WTC11 (cell line): ENCODE data around the gene GRK6.

Experiments
- TF ChIP-seq, protein P1 (sequence below): fragments of 200-600 bp; IDR thresholded peaks from 2 replicates; pipeline ENCODE4 v1.8.0; 2022; ENCODE audit warnings: antibody characterized with exemption
- TF ChIP-seq, protein P2 (sequence below): sonication (generic); formaldehyde crosslinking; IDR thresholded peaks from 2 replicates; pipeline ENCODE4 v1.8.1; 2023; ENCODE audit warnings: mild to moderate bottlenecking, missing genetic modification reagents, moderate library complexity

DNA sequence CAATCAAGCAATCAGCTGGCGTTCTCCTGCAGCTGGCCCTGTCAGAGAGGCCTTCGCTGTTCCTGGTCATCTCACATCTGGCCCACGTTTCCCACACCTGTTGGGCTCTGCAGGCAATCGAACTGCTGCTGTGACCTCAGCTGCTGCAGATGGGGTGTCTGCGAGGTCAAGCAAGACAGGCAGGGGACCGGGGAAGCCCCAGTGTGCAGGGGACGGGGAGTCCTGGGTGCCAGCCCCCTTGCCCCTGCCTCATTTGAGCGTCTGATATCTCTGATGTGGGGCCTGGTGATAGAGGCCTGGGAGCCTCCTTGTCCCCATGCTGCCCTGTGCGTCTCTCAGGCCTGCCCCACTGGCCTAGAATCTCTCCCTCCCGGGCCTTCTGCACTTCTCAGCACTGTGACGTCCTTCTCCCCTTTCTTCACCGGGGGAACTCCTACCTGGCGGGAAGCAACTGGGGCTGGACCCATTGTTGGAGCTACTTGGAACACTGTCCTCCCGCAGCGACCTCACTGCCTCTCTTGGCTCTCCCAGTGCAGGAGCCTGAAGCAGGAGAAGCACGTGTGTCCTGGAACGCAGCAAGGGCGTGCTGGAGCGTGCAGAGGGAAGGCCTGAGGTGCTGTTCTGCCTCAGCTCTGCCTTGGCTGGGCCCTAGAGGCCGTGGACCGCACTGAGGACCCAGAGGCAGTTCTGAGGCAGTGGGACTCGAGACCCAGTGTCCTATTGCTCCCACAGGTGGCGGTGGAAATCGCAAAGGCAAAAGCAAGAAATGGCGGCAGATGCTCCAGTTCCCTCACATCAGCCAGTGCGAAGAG is 3.9 kb downstream of the GRK6 start:
- TF ChIP-seq, protein P1, sequence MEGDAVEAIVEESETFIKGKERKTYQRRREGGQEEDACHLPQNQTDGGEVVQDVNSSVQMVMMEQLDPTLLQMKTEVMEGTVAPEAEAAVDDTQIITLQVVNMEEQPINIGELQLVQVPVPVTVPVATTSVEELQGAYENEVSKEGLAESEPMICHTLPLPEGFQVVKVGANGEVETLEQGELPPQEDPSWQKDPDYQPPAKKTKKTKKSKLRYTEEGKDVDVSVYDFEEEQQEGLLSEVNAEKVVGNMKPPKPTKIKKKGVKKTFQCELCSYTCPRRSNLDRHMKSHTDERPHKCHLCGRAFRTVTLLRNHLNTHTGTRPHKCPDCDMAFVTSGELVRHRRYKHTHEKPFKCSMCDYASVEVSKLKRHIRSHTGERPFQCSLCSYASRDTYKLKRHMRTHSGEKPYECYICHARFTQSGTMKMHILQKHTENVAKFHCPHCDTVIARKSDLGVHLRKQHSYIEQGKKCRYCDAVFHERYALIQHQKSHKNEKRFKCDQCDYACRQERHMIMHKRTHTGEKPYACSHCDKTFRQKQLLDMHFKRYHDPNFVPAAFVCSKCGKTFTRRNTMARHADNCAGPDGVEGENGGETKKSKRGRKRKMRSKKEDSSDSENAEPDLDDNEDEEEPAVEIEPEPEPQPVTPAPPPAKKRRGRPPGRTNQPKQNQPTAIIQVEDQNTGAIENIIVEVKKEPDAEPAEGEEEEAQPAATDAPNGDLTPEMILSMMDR, result no peak
- TF ChIP-seq, protein P2, sequence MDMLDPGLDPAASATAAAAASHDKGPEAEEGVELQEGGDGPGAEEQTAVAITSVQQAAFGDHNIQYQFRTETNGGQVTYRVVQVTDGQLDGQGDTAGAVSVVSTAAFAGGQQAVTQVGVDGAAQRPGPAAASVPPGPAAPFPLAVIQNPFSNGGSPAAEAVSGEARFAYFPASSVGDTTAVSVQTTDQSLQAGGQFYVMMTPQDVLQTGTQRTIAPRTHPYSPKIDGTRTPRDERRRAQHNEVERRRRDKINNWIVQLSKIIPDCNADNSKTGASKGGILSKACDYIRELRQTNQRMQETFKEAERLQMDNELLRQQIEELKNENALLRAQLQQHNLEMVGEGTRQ (CRISPR knock-in tag), result no peak
